GM19397 (cell line): Measurements from ENCODE around the gene HSPA12B.
A peak's percentile ranks its signal among the peaks of the same experiment; 100 is the strongest.
"Not testable (repeated sequence)": the region's sequence is repeated elsewhere in the genome, so short reads cannot be mapped to it uniquely, and the experiment has no call there.

Experiments
- ATAC-seq: cut with Tn5 transposase; IDR thresholded peaks from one replicate; pipeline ENCODE4 v1.9.1; 2021; ENCODE audit warnings: mild to moderate bottlenecking, moderate library complexity; ENCODE audit not compliant: unreplicated experiment

HSPA12B gene

GRCh38 chr20:3785240-3786125 lies 53.0 kb downstream of the HSPA12B start:
- ATAC-seq, result no peak

GRCh38 chr20:3786126-3786484 lies 53.6 kb downstream of the HSPA12B start:
- no peak for ATAC-seq

GRCh38 chr20:3786665-3787323 lies 54.3 kb downstream of the HSPA12B start, which contains the start of gene CENPB:
TSS of gene CENPB (minus strand) at chr20:3786740. CDS start at chr20:3786483, 257 bp downstream.
- peak; percentile 81 for ATAC-seq

GRCh38 chr20:3787324-3788014 lies 55.0 kb downstream of the HSPA12B start:
- no peak for ATAC-seq

GRCh38 chr20:3788685-3789155 lies 56.2 kb downstream of the HSPA12B start:
- ATAC-seq, result no peak

GRCh38 chr20:3789201-3789600 lies 56.7 kb downstream of the HSPA12B start:
- not testable (repeated sequence) for ATAC-seq

GRCh38 chr20:3794168-3794567 lies 61.7 kb downstream of the HSPA12B start:
- ATAC-seq, result not testable (repeated sequence)

GRCh38 chr20:3794701-3795420 lies 62.4 kb downstream of the HSPA12B start:
- ATAC-seq, result no peak

- ATAC-seq, result peak; percentile 67
Measured at GRCh38 chr20:3795511-3796468, 63.3 kb downstream of the HSPA12B start, which contains the start of gene CDC25B. TSS of gene CDC25B (plus strand) at chr20:3796310. CDS start at chr20:3796532, 222 bp downstream.

GRCh38 chr20:3796477-3797225 lies 64.2 kb downstream of the HSPA12B start:
- ATAC-seq, result peak; percentile 6

GRCh38 chr20:3797226-3797545 lies 64.7 kb downstream of the HSPA12B start:
- ATAC-seq, result no peak

- ATAC-seq, result no peak
Measured at GRCh38 chr20:3797592-3798372, 65.3 kb downstream of the HSPA12B start.

GRCh38 chr20:3798373-3798768 lies 65.9 kb downstream of the HSPA12B start:
- ATAC-seq, result no peak

GRCh38 chr20:3798908-3799248 lies 66.4 kb downstream of the HSPA12B start:
- no peak for ATAC-seq

- no peak for ATAC-seq
Measured at GRCh38 chr20:3800256-3800877, 67.9 kb downstream of the HSPA12B start.

- no peak for ATAC-seq
Measured at GRCh38 chr20:3800878-3801260, 68.4 kb downstream of the HSPA12B start.

- no peak for ATAC-seq
Measured at GRCh38 chr20:3801299-3801698, 68.8 kb downstream of the HSPA12B start.

GRCh38 chr20:3801846-3802245 lies 69.4 kb downstream of the HSPA12B start:
- no peak for ATAC-seq
